HepG2 (cell line): Measurements from ENCODE around the gene MRPL42. TPM values are rescaled to one million over a fixed set of nuclear protein-coding genes. Genes with fewer than 3 reads are reported as not detected.
A peak's percentile ranks its signal among the peaks of the same experiment; 100 is the strongest.

Experiments
- DR1 ChIP-seq: sonication (generic); formaldehyde crosslinking; IDR thresholded peaks from 2 replicates; pipeline ENCODE4 v1.8.0; 2021; ENCODE audit warnings: mild to moderate bottlenecking, missing genetic modification reagents, inconsistent platforms
- FOXO1 ChIP-seq: sonication (generic); formaldehyde crosslinking; IDR thresholded peaks from 2 replicates; pipeline ENCODE4 v1.4.0; 2020; ENCODE audit warnings: missing genetic modification reagents
- SETDB1 ChIP-seq: sonication (generic); formaldehyde crosslinking; IDR thresholded peaks from 2 replicates; pipeline ENCODE4 v1.5.1; 2020; ENCODE audit warnings: missing genetic modification reagents, mild to moderate bottlenecking, borderline replicate concordance
- SMC3 ChIP-seq: IDR thresholded peaks from 2 replicates; pipeline ENCODE4 v1.6.1; 2011; ENCODE audit warnings: low read length, improper control_type of control experiment
- SUZ12 ChIP-seq: fragments of 150-350 bp; IDR thresholded peaks from 2 replicates; pipeline ENCODE4 v1.6.1; 2014; ENCODE audit warnings: low read depth, low read length
- ZC3H13 ChIP-seq: sonication (generic); formaldehyde crosslinking; IDR thresholded peaks from 2 replicates; pipeline ENCODE4 v1.8.1; 2023; ENCODE audit warnings: mild to moderate bottlenecking, missing genetic modification reagents, moderate library complexity
- ZNF207 ChIP-seq: fragments of 450-650 bp; IDR thresholded peaks from 2 replicates; pipeline ENCODE4 v1.6.1; 2016; ENCODE audit warnings: antibody characterized with exemption, borderline replicate concordance
- ZNF263 ChIP-seq: sonication (generic); formaldehyde crosslinking; IDR thresholded peaks from 2 replicates; pipeline ENCODE4 v1.4.0; 2020; ENCODE audit warnings: missing genetic modification reagents
- ZNF501 ChIP-seq: sonication (generic); formaldehyde crosslinking; IDR thresholded peaks from 2 replicates; pipeline ENCODE4 v1.5.1; 2020; ENCODE audit warnings: mild to moderate bottlenecking, moderate library complexity, missing genetic modification reagents
- ZNF83 ChIP-seq: sonication (generic); formaldehyde crosslinking; IDR thresholded peaks from 2 replicates; pipeline ENCODE4 v1.4.0; 2020; ENCODE audit warnings: missing genetic modification reagents, mild to moderate bottlenecking, borderline replicate concordance
- polyA plus RNA-seq, 8 experiments: library from polyadenylated mRNA; depleted of rRNA in 3 of 8; stranded (reverse) in 7 of 8; unstranded in 1 of 8; fragments of >200 nt; fragmentation: Illumina TruSeq in 4 of 8; extraction: Trizol in 4 of 8; gene quantifications; 2 replicates each; pipeline versions ENCODE4 v1.2.1 to v1.2.3, GENCODE V29; 2011 to 2016; ENCODE audit warnings: low read depth in 4 of 8, missing spikeins in 1 of 8, mixed read lengths in 1 of 8; ENCODE audit not compliant: insufficient read depth in 1 of 8
- total RNA-seq, 5 experiments: library from RNA; depleted of rRNA; stranded (reverse); fragments of >200 nt; fragmentation: Illumina TruSeq; extraction: Trizol; gene quantifications; 2 replicates each; pipeline ENCODE4 v1.2.3, GENCODE V29; 2016; ENCODE audit warnings: low read depth in 1 of 5
- TF ChIP-seq, protein P1 (sequence below): sonication (generic); formaldehyde crosslinking; IDR thresholded peaks from 2 replicates; pipeline ENCODE4 v1.9.0; 2021; ENCODE audit warnings: missing genetic modification reagents, borderline replicate concordance
- TF ChIP-seq, protein P2 (sequence below): sonication (generic); formaldehyde crosslinking; IDR thresholded peaks from 2 replicates; pipeline ENCODE4 v1.5.0; 2020; ENCODE audit warnings: missing genetic modification reagents
- TF ChIP-seq, protein P3 (sequence below): sonication (generic); formaldehyde crosslinking; IDR thresholded peaks from 2 replicates; pipeline ENCODE4 v1.4.0; 2020; ENCODE audit warnings: missing genetic modification reagents, borderline replicate concordance
- TF ChIP-seq, protein P4 (sequence below): sonication (generic); formaldehyde crosslinking; IDR thresholded peaks from 2 replicates; pipeline ENCODE4 v1.4.0; 2020; ENCODE audit warnings: missing genetic modification reagents

MRPL42 gene
- total and polyA plus RNA-seq, 2 of the 13 experiments (the other 11 are each of a cell fraction or from before 2014, with no cell fraction given), result 93.3 to 148 TPM

DNA sequence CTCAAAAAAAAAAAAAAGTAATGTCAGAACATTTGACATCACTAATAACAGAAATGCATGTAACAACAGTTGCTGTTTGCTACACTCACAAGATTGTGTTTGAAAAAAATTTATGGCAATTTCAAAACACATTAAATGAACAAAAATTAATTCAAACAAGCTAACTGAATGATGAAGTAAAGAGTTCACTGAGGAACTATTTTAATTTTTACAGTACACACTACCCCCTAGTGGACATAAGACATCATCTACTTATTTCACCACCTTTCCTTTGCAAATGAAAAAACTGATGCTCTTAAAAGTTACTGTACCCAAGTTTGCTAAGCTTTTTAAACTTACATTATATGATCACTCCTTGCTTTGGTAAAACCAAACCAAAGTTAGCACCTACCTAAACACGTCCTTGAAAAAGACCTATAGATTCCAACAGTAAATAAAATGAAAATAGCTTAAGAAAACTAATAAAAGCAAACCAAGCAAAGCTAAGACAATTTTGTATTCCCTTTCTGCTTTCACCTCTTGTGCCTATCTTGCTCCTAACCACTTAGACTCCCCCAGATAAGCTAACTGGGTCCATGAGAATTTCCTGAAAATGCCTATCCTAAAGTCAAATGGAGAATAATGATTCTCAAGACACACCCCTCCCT lies 47.8 kb upstream of the MRPL42 start (continued):
- TF ChIP-seq ZNF83 (CRISPR knock-in tag) (no peak), SMC3 (peak; percentile 37; the same call in 1 of the 2 replicates), FOXO1 (CRISPR knock-in tag) (no peak), ZNF501 (CRISPR knock-in tag) (no peak), ZNF263 (CRISPR knock-in tag) (no peak), ZNF207 (no peak), SUZ12 (no peak), ZC3H13 (CRISPR knock-in tag) (no peak), SETDB1 (no peak), DR1 (CRISPR knock-in tag) (no peak)
- TF ChIP-seq, protein P1, sequence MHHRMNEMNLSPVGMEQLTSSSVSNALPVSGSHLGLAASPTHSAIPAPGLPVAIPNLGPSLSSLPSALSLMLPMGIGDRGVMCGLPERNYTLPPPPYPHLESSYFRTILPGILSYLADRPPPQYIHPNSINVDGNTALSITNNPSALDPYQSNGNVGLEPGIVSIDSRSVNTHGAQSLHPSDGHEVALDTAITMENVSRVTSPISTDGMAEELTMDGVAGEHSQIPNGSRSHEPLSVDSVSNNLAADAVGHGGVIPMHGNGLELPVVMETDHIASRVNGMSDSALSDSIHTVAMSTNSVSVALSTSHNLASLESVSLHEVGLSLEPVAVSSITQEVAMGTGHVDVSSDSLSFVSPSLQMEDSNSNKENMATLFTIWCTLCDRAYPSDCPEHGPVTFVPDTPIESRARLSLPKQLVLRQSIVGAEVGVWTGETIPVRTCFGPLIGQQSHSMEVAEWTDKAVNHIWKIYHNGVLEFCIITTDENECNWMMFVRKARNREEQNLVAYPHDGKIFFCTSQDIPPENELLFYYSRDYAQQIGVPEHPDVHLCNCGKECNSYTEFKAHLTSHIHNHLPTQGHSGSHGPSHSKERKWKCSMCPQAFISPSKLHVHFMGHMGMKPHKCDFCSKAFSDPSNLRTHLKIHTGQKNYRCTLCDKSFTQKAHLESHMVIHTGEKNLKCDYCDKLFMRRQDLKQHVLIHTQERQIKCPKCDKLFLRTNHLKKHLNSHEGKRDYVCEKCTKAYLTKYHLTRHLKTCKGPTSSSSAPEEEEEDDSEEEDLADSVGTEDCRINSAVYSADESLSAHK (CRISPR knock-in tag), result no peak
- TF ChIP-seq, protein P2, sequence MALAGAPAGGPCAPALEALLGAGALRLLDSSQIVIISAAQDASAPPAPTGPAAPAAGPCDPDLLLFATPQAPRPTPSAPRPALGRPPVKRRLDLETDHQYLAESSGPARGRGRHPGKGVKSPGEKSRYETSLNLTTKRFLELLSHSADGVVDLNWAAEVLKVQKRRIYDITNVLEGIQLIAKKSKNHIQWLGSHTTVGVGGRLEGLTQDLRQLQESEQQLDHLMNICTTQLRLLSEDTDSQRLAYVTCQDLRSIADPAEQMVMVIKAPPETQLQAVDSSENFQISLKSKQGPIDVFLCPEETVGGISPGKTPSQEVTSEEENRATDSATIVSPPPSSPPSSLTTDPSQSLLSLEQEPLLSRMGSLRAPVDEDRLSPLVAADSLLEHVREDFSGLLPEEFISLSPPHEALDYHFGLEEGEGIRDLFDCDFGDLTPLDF (CRISPR knock-in tag), result no peak
- TF ChIP-seq, protein P3, sequence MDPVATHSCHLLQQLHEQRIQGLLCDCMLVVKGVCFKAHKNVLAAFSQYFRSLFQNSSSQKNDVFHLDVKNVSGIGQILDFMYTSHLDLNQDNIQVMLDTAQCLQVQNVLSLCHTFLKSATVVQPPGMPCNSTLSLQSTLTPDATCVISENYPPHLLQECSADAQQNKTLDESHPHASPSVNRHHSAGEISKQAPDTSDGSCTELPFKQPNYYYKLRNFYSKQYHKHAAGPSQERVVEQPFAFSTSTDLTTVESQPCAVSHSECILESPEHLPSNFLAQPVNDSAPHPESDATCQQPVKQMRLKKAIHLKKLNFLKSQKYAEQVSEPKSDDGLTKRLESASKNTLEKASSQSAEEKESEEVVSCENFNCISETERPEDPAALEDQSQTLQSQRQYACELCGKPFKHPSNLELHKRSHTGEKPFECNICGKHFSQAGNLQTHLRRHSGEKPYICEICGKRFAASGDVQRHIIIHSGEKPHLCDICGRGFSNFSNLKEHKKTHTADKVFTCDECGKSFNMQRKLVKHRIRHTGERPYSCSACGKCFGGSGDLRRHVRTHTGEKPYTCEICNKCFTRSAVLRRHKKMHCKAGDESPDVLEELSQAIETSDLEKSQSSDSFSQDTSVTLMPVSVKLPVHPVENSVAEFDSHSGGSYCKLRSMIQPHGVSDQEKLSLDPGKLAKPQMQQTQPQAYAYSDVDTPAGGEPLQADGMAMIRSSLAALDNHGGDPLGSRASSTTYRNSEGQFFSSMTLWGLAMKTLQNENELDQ (CRISPR knock-in tag), result no peak
- TF ChIP-seq, protein P4, sequence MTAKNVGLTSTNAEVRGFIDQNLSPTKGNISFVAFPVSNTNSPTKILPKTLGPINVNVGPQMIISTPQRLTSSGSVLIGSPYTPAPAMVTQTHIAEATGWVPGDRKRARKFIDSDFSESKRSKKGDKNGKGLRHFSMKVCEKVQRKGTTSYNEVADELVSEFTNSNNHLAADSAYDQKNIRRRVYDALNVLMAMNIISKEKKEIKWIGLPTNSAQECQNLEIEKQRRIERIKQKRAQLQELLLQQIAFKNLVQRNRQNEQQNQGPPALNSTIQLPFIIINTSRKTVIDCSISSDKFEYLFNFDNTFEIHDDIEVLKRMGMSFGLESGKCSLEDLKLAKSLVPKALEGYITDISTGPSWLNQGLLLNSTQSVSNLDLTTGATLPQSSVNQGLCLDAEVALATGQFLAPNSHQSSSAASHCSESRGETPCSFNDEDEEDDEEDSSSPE, result no peak
